SHP77 treated with DMSO at 0.1 percent for 48 hours (cell line): ENCODE measurements around the gene TRABD2B.

Experiments used
- DNase-seq: peaks from one replicate; lab custom pipeline; 2025; lab: John Stamatoyannopoulos, UW

The TRABD2B gene

DNA sequence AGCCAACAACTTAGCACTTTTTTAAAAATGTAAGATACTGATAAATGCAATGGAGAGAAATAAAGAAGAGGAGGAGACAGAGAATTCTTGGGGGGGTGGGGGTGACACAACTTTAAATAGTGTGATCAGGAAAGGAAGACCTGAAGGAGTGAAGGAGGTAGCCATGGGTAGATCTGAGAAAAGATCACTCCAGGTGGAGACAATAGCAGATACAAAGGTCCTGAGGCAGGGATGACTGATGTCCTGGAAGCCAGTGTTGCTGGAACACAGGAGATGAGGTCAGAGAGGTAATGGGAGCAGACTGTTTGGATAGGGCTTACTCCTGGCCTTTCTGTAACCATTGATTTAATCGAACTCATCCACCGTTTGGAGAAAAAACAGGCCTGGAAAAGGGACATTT is 24.6 kb upstream of the TRABD2B start:
- no peak for DNase-seq

DNA sequence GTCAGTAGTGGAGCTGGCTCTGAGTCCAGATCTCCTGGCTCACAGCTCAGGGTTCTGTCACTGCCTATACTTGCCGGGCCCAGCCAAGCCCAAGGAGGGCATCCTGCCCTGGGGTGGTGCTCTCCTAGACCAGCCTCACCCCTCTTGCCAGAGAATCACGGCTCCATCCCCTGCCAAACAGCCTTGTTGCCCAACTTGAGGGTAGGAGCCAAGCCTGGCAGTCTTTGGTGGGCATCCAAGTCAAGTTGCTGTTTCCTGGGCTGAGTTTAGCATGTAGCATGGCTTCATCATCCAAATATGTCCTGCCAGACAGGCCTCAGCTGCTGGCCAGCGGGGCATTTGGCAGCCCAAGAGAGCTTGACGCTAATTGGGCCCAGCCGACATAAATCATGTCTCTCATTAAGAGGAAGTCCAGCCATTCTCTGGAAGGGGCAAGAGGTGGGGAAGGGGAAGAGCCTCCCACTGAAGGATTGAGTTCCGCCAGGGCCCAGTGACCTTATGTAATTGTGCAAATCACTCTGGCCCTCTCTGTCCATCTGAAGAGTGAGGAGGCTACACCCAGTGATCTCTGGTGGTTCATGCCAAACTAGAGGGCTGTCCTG is 22.6 kb upstream of the TRABD2B start:
- DNase-seq: no peak

DNA sequence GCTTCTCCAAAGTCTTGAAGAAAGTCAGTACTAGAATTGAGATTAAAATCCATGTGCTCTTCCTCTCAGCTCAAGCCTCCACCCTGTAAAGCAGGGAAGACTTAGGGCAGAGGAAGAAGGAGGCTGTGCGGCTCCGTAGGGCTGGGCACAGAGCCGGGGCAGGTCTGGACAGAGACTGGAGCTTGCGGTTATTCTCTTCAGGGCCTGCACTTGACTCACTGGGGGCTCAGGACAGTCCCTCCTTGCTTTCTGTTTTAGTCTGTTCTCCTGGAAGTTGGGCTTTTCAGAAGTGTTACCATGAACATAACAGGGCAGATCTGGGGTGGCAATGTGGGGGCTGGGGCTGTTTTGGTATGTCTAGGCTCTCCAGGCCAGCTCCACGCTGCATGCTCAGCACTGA is 21.6 kb upstream of the TRABD2B start:
- no peak for DNase-seq

DNA sequence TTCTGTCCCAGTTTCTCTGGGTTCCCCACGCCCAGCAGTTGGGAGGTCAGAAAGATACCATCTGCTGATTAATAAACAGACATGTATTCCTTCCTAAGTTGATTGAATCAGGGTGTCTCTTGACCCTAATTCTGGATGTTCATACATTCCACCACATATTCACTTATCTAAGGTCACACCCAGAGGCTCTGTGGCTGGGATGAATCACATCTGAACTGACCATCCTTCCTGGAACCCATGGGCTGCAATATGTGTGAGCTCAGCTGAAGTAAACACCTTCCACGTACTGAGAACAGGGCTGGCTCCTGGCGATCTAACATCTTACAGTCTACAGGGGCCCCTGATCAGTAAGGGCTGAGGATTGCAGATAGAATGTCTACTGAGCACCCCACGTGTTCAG is 20.5 kb upstream of the TRABD2B start:
- no peak for DNase-seq

DNA sequence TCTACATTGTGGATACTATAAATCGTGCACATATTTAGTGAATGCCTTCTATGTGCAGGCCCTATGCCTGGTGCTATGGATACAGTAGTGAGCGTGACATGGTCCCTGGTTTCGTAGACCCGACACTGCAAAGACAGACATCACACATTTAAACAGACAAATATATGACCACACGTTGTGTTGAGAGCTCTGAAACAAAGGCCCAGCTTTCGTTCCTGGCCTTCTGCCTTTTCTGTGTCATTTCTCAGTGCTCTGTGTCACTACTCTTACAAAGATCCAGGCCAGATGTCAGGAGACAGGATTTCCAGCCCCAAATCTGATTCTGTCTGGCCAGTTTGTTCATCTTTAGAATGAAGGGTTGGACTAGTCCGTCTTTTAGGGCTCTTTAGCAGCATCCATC is 19.3 kb upstream of the TRABD2B start:
- DNase-seq: no peak

DNA sequence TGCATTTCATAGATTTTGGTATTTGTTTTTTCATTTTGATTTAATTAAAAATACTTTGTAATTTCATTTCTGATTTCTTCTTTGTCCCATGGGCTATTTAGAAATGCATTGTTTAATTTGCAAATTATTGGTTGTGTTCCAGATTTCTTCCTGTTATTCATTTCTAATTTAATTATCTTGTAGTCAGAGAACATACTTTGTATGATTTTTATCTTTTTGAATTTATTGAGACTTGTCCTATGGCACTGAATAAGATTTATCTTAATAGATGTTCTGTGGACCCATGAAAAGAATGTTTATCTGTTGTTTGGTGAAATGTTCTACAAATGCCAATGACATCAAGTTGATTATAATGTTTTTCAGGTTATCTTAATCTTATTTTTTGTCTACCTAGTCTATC is 16.1 kb upstream of the TRABD2B start:
- DNase-seq: no peak

DNA sequence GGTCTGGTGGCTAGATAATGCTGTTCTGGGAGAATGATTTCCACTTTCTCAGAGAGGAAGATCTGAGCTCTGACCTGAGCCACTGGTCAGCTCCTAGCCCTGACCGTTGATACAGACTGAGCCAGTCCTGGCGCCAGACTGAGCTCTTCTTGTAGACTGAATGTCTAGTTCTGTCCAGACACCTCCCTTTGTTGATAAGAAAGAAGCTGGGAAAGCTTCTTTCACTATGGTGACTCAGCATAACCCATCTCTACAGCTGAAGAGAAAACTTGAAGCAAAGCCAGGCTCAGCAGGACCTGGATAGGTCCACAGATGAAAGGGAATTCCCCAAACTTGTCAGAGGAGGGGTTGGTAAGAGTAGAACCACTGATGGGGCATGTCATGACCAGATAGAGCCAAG is 9.9 kb upstream of the TRABD2B start:
- DNase-seq: no peak

DNA sequence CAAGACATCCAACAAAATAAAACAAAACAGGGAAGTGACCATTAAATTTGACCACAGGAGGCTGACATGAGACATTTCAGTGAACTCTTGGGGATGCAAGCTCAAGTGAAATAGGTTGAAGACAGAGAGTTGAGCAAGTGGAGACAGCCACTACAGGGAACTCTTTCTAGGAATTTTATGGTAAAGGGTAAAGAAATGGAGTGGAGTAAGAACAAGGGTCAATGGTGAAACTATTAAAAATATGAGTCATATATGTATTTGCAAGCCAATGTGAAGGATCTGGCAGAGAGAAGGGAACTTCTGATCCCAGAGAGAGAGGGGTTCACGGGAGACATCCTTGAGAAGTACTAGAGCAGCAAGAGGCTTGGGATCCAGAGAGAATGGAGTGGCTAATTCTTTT is 9.1 kb upstream of the TRABD2B start:
- DNase-seq: no peak

DNA sequence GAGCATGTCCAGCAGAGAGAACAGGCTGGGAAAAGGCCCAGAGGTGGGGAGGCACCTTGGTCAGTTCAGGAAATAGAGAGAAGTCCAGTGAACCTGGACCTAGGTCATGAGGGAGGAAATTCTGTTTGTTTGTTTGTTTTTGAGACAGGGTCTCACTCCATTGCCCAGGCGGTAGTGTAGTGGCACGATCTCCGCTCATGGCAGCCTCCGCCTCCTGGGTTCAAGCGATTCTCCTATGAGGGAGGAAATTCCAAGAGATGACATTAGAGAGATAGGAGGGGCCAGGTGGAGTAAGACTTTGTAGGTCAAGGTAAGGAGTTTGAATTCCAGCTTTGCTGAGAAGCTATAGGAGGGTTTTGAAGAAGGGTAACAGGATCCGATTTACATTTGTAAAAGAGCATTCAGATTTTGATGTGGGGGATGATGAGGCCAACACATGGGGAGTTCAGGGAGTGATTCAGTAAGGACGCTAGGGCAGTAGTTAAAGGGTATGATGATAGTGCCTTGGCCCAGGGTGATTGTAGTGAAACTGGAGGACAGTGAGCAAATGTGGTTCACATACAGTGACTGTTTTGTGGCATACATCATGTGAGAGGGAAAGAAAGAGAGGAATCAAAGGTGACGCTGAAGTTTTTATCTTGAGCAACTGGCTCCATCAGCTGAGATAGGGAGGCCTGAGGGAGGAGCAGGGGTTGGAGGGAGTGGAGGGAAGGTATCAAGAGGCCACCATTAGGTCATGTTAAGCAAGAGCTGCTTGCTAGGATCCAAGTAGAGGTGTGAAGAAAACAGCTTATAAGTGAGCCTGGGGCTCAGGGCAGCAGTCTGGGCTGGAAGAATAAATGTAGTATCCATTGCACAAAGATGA is 8.3 kb upstream of the TRABD2B start:
- DNase-seq: no peak

DNA sequence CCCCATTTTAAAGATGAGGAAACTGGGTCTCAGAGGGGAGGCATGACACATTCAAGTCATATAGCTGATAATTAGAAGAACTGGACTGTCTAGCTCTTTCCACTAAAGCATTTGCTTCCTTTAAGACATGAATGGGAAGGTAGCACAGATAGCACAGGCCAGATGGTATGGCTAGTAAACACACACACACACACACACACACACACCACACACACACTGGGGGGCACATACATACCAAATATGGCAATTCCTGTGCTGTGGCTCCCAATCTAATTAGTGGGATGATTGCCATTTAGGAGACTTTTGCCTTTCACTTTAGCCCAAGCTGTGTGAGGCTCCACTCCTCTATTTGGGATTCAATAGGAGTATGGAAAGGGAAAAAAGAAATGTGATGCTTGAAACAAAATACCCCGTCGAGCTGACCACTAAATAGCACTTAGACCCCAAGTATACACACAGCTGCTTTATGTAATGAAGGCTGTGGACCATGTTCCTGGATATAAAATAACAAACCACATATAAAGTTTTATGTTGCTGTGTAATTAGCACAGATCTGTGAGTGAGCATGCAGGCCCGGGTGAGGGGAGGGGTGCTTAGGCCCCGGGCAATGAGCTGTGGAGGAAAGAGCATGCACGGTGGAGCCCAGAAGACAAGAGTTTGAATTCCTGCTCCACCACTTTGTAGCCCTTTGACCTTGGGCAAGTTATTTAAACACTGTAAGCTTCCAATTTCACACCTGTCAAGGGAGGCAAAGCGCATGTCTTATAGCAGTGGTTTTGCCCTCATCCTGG is 6.8 kb upstream of the TRABD2B start:
- DNase-seq: no peak

DNA sequence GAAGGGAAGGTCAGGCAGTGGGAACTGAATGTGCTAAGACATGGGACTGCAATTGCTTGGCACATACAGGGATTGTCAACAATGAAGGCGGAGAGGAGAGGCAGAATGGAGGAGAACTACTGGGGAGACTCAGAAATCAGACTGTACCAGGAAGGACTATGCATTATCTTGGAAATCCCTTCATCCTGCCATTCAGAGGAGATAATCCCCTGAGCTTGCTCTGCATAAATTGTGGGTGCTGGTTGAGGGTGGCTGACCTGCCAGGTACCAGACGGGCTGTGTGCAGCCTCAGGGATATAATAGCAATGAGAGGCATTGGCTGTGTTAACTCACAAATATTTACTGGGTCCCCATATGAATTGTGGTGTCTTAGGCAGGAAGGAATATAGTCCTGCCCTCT is 5.0 kb upstream of the TRABD2B start:
- DNase-seq: no peak

DNA sequence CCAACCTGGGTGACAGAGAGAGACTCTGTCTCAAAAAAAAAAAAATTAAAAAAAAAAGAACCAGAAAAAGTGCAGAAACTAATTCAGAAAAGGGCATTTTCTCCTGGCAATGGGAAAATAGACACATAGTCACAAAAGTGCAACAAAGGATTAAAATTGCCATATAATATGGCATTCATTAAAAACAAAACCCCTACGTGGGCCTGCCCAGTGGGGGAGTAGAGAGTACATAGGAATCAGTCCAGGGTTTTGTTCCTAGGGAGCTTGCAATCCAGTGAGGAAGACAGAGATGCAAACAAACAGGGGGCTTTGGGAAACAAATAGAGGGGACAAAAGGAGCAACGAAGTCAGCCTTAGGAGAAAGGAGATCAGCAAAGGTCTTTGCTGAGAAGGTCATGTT is 4.5 kb upstream of the TRABD2B start:
- DNase-seq: no peak

DNA sequence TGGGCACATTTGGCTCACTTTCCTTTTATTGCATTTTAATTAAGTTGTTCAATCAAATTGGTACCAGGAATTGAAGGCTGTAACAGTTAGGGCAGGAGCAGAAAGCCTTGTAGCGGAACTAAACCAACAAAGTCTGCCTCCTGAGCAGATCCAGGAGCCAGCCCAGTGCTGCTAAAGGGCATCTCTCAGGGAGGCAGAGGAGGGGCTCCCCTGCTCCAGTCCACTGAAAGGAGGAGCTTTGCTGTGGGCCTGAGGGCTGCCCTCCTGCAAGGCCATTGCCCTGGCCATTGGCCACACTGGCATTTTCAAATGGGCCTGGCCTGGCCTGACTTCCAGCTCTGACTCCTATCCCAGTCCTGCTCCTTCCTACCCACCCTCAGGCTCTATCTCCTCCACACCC is 3.7 kb upstream of the TRABD2B start:
- DNase-seq: no peak

DNA sequence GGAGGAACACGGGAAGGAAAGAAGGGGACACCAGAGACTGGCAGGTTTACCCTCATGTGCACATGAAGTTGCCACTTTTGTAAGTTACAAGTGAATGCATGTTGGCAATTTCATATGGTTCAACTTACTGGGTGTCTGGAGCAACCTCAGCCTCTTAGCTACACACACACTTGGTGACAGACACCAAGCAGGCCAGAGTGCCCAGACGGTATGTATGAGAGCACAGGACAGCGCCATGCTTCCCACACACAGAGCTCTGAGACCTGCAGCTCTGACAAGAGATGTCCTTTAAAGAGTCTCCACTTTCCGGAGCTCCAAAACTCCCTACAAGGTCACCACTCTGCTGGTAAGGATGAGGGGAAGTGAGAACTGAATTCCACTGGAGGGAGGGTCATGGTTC is 1.9 kb upstream of the TRABD2B start:
- DNase-seq: no peak

DNA sequence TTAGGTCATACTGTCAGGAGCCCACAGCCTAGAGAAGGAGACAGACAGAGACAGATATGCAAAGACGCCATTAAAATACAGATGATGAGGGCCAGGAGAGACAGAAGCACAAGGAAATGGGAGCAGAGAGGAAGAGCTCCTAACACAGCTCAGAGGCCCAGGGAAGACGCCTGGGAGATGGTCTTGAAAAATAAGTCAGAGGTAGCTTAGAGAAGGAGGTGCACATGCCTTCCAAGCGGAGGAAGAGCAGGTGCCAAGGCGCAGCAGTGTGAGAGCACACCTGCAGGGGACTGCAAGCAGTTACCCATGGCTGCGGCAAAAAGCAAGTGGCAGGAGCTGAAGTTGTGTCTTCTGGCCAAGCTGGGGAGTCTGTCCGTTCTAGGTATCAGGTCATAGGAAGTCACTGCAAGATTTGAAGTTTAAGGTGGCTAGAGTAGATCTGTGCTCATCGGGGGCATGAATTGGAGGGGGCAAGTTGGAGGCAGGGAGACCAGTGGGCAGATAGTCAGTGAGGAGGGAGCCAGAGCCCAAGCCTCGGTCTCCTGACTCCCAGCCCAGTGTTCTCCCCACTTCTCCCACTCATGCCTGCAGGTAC is 1.3 kb upstream of the TRABD2B start:
- DNase-seq: no peak

DNA sequence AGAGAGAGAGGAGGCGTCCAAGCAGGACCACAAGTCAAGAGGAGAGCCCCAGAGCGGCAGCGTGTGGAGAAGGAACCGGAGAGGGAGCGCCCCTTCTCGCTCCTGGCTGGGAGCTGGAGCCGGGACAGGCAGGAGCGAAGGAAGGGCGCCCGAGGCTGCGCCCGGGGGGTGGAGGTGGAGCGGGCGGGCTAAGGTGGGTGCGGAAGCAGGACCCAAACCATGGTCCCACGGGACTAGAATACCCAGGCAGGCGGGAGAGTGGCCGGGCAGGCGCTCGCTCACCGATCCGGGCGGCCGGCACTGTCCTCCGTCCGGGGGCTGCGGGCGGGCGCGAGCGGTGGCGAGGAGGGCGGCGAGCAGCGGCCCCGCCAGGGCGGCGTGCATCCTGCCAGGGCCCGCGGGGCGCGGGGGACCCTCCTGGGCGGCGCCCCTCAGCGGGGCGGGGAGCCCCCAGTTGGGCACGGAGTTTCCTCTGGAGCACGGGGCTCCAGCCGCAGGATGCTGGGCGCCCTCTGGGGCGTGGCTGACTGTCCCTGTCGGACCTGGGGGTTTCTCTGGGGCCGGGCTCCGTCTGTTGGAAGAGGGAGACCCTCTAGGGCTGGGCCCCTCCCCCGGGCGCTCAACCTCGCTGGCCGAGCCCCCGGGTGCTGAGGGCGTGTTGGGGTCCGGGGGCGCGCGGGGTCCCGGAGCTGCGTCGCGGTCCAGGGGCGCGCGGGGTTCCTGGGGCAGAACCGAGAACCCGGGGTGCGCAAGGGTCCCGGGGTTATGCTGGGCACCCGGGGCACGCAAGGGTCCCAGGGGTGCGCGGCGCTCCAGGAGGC is 569 bp downstream of the TRABD2B start:
- no peak for DNase-seq

DNA sequence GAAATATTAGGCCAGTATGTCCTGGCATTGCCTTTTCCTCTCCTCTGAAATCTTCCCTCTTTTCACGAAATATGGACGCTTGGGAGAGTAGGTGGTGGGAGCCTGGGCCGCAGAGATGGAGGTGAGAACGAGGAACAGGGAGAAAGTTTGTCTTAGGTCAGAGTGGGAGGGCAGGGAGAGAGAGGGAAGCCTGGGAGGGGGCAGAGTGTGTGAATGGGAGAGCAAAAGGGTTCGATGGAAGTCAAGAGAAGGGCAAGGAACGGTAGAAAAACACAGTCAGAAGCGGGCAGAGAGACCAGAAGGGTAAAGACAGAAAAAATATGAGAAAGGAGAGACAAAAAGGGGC is 1.2 kb downstream of the TRABD2B start:
- DNase-seq: no peak

DNA sequence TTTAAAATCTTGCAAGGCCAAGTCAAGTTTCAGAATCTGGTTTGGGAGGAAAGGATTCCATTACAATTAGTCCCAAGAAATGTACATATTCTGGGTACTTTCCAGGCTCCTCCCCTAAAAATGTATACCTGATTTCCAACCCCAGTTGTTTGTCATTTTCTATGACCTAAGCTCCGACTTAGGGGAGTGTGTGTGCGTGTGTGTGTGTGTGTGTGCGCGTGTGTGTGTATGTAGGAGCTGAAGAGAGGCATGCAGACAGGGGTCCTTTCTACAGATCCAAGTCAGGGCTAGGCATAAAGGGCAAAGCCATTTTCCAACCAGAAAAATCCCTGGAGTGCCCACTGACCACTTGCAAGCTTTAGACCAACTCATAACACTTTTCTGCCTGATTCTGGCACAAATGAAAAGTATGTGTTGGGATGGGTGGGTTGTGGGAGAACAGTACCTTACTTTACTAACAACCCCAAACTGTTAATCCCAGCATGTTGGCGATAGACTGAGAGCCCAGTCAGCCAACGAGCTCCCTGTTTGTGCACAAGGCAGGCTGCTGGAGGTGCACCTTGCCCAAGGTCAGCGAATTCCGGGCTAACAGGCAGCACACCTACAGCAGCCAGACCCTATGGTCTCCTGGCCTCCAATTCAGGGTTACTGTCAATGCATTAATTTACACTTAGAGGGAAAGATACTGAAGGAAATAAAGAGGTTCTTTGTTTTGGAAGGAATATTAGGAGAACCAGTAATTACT is 1.7 kb downstream of the TRABD2B start:
- DNase-seq: no peak

DNA sequence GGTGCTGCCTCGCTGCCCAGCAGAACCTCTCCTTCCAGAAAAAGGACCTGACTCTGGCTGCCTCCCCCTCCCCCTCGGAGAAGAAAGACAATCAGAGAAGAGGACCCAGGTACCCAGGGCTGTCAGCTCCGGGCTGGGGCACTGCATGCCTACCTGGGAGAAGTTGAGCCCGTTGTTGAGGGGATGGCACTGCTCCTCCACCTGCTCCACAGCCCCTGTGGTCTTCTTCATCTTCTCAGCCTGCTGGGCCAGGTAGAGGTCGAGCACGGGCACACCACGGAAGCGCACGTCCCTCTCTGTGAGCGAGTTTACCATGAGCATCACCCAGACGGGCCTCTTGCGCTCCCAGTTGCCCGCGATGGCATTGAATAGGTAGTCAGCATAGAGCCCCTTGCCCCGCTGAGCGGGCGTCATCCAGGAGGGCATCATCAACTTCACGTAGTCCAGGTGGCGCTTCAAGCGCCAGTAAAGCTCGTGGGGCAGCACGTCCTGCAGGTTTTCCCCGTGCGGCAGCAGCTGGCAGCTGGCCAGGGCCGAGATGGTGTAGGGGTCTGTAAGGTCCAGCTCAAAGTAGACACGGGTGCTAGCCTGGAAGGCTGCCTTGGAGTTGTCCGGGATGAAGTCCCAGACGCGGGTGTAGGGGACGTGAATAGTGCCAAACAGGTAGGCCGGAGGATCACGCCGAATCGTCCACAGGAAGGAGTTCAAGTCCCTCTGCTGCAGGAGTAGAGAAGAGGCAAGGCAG is 3.1 kb downstream of the TRABD2B start:
- DNase-seq: no peak

DNA sequence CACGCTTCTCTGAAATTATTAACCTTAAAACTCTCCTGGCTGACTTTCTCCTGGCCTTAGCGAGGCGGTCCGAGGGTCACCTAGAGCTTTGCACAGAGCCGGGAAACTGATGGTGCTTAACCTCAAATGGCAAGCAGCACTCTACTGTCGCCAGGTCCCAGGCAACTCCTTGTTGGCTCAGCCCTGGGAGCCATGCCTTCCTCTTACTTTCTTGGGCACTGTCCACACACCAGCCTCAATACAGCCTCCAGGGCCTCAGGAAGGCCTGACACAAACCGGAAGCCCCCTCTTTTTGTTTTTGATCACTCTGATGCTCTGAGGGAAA is 3.8 kb downstream of the TRABD2B start:
- DNase-seq: no peak
